Urinary bladder (tissue), 4 donors: ENCODE data around the gene RLBP1. TPM values are rescaled to one million over a fixed set of nuclear protein-coding genes. Genes with fewer than 3 reads are reported as not detected.

Source experiments
- DNase-seq: peaks from one replicate; pipeline ENCODE4 v3.0.0-alpha.2; 2015; ENCODE audit errors: extremely low spot score
- H3K27ac ChIP-seq: one replicate; pipeline ENCODE4 v1.5.1; 2013; ENCODE audit warnings: low read depth, mild to moderate bottlenecking, moderate library complexity
- H3K36me3 ChIP-seq: one replicate; pipeline ENCODE4 v1.6.1; 2013; ENCODE audit warnings: mild to moderate bottlenecking, moderate library complexity; ENCODE audit not compliant: insufficient read depth
- H3K4me1 ChIP-seq: one replicate; pipeline ENCODE4 v1.6.1; 2013; ENCODE audit warnings: mild to moderate bottlenecking, moderate library complexity; ENCODE audit not compliant: insufficient read depth
- H3K4me3 ChIP-seq: one replicate; pipeline ENCODE4 v1.5.1; 2013; ENCODE audit warnings: low read depth, low read length
- WGBS: extraction: QIAGEN DNeasy Blood & Tissue Kit; methylation state at CpG from one replicate; pipeline ENCODE4 v1.1.7; 2013; 5-methylcytosine and 5-hydroxymethylcytosine counted together
- polyA plus RNA-seq: library from polyadenylated mRNA; stranded (reverse); fragments of 200-250 nt; gene quantifications from one replicate; pipeline ENCODE4 v1.2.3, GENCODE V29; 2013
- total RNA-seq: library from RNA; depleted of rRNA; stranded (reverse); fragments of >200 nt; gene quantifications from one replicate; pipeline ENCODE4 v1.2.3, GENCODE V29; 2014
- donor health status: healthy with polysubstance abuse.
- donor health status: healthy.

Gene RLBP1
- total and polyA plus RNA-seq, 2 donors: not detected

DNA sequence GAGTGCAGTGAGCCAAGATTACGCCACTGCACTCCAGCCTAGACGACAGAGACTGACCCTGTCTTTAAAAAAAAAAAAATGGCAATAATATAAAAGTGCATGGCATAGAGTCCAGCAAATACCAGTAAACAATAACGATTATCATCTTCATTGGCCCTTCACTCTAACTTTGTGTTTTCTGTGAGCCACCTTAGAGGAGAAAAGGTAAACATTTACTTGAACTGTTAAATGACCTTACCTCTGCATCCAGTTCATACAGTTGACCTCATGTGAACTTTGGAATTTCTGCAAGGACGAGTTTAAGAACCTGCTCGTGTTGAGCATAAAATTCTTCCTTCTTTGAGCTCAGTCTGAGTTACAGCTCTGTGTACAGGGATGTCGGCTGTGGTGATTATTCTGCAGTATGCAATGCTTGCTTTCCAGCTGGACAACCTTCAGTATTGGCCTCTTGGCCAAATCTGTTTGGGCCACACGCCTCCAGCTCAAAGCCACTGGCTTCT lies 56.6 kb downstream of the RLBP1 start:
- Histone ChIP-seq H3K36me3 (no peaks in the 10 kb centered on the region), H3K4me1 (no peaks in the 10 kb centered on the region), H3K27ac (no peak overlapping the region), H3K4me3 (no peak overlapping the region)
- 53% methylated on average over 7 of the region's 7 CpGs for WGBS
- no peak for DNase-seq

DNA sequence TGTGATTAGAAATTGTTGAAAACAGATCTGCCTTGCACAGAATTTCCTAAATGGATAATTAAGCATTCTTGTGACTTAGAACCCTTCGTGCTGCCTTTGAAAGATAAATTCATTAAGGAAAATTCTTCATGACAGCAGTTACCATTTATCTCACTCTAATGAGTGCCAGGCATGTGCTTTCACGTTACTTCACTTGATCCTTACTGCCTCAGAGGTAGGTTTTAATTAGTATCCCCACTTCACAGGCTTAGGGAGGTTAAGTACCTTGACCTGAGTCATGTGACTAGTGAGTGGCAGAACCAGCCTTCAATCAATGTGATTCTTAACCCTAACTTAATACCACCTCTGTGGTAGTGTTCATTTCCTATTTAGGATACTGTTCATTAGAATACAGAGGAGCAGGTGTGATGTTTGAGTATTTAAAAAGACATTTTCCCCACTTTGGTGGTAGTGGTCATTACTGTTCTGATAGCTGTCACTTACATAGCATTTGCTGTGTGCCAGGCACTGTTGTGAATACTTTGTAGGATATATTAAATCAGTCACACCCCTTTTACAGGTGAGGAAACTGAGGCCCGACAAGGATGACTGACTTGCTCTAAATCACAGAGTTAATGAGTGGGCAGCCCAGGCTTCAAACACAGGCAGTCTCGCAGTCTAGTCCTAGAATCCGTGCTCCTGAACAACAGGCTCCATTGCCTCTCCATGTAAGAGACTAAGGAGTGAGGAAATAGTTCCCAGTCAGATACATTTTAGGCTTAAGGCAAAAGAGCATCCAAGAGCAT lies 57.9 kb downstream of the RLBP1 start:
- WGBS: 90% methylated on average over 5 of the region's 5 CpGs
- DNase-seq: no peak
- no peak overlapping the region for H3K4me3 ChIP-seq
- H3K4me1 ChIP-seq: no peaks in the 10 kb centered on the region
- H3K27ac ChIP-seq: no peak overlapping the region
- no peaks in the 10 kb centered on the region for H3K36me3 ChIP-seq

DNA sequence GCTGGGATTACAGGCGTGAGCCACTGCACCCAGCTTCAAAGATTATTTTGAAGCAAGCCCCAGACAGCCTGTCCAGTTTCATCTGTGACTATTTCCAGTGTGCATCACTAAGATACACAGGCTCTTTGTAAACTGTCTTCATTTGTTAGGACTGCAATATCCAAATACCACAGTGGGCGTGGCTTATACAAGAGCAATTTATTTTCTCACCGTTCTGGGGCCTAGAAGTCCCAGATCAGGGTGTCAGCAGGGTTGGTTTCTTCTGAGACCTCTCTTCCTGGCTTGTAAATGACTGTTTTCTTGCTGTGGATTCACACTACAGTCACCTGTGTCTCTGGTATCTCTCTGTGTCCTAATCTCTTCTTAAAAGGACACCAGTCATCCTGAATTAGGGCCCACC lies 59.7 kb downstream of the RLBP1 start:
- 72% methylated on average over 3 of the region's 3 CpGs for WGBS
- no peak for DNase-seq
- H3K36me3 ChIP-seq: no peaks in the 10 kb centered on the region
- no peak overlapping the region for H3K4me3 ChIP-seq
- H3K27ac ChIP-seq: no peak overlapping the region
- H3K4me1 ChIP-seq: no peaks in the 10 kb centered on the region

Other genes with a start within 250 kb of the RLBP1 start
- gene ABHD2, start 133.1 kb downstream of the RLBP1 start, total RNA-seq: 41.0 TPM
- gene ABHD2, start 133.1 kb downstream of the RLBP1 start, polyA plus RNA-seq: 16.0 TPM
- gene FANCI, start 22.4 kb upstream of the RLBP1 start, total RNA-seq: 31.5 TPM
- gene FANCI, start 22.4 kb upstream of the RLBP1 start, polyA plus RNA-seq: 4.3 TPM
- 31.1 TPM for gene POLG, start 113.2 kb upstream of the RLBP1 start, total RNA-seq
- gene POLG, start 113.2 kb upstream of the RLBP1 start, polyA plus RNA-seq: 33.2 TPM